K562 (cell line): Measurements from ENCODE around the gene DCAF15. TPM values are rescaled to one million over a fixed set of nuclear protein-coding genes. Genes with fewer than 3 reads are reported as not detected.

Source experiments
- ATAC-seq: fragments of 200-7000 bp; cut with Tn5 transposase; 3 replicates; pipeline ENCODE4 v1.9.1; 2020; ENCODE audit warnings: moderate library complexity
- BruUV-seq: library from RNA; stranded (reverse); fragments of 400-500 nt; replicated peaks from 2 replicates; lab custom pipeline; 2021; lab: Mats Ljungman, UMichigan
- CTCF ChIA-PET: fragments of 300-600 bp; formaldehyde crosslinking; extraction: SDS; loops from one replicate; lab custom pipeline; 2021; ENCODE audit warnings: low intra/inter-chr PET ratio; lab: Yijun Ruan, JAX
- POLR2A ChIA-PET: fragments of 300-600, 350-650 bp; sonication (Branson Sonifier 250); formaldehyde crosslinking; extraction: SDS; loops from one replicate; lab custom pipeline; 2021; ENCODE audit warnings: antibody characterized with exemption, inconsistent platforms; lab: Yijun Ruan, JAX
- DNase-seq, 4 experiments: peaks; one replicate each; pipeline versions ENCODE4 v3.0.0 to v3.0.0-alpha.2; 2011 to 2018; ENCODE audit warnings: low spot score in 3 of 4, mixed read lengths in 3 of 4; ENCODE audit errors: extremely low read depth in 1 of 4
- FAIRE-seq: peaks from 2 replicates; lab custom pipeline; 2011; peaks lifted over from hg19 to GRCh38; lab: Jason Lieb, UNC
- H2AFZ ChIP-seq: 2 replicates; pipeline ENCODE4 v1.6.0; 2011; ENCODE audit warnings: low read depth, low read length, control low read depth, inconsistent platforms
- H3K27ac ChIP-seq: fragments of 200-600 bp; 3 replicates; pipeline ENCODE4 v1.8.0; 2011; ENCODE audit warnings: low read depth, mild to moderate bottlenecking, control low read depth, inconsistent platforms, low read length, moderate library complexity, mixed read lengths; ENCODE audit errors: extremely low read depth
- H3K27me3 ChIP-seq, 2 experiments: fragments of 300-600 bp in 1 of 2; 2 replicates in 1 of 2; 3 replicates in 1 of 2; pipeline versions ENCODE4 v1.6.0 to v1.8.0; 2011; ENCODE audit warnings: inconsistent platforms in 2 of 2, low read length in 2 of 2, mild to moderate bottlenecking in 1 of 2, mixed read lengths in 1 of 2, moderate library complexity in 1 of 2; ENCODE audit not compliant: control insufficient read depth in 2 of 2, insufficient read depth in 2 of 2
- H3K36me3 ChIP-seq: fragments of 300-600 bp; 3 replicates; pipeline ENCODE4 v1.8.0; 2011; ENCODE audit warnings: mild to moderate bottlenecking, low read length, inconsistent platforms; ENCODE audit not compliant: control insufficient read depth, insufficient read depth
- H3K4me1 ChIP-seq, 2 experiments: fragments of 200-600 bp in 1 of 2; replicated peaks in 1 of 2; 2 replicates in 1 of 2; 3 replicates in 1 of 2; pipeline versions ENCODE4 v1.5.1 to v1.8.0; 2011; ENCODE audit warnings: inconsistent platforms in 2 of 2, low read length in 2 of 2, mild to moderate bottlenecking in 1 of 2, mixed read lengths in 1 of 2, moderate library complexity in 1 of 2; ENCODE audit not compliant: control insufficient read depth in 2 of 2, insufficient read depth in 2 of 2
- H3K4me2 ChIP-seq: 2 replicates; pipeline ENCODE4 v1.6.1; 2011; ENCODE audit warnings: low read length, control low read depth, inconsistent platforms, mixed read lengths; ENCODE audit not compliant: insufficient read depth
- H3K4me3 ChIP-seq: fragments of 200-600 bp; sonication (generic), shearing (Covaris generic); 2 replicates; pipeline ENCODE4 v1.5.1; 2016; ENCODE audit warnings: control low read depth, inconsistent platforms
- H3K79me2 ChIP-seq: fragments of 200-600 bp; 3 replicates; pipeline ENCODE4 v1.8.0; 2011; ENCODE audit warnings: low read length, inconsistent platforms; ENCODE audit not compliant: control insufficient read depth, insufficient read depth
- H3K9ac ChIP-seq, 2 experiments: 2 replicates each; pipeline versions ENCODE4 v1.6.0 to v1.6.1; 2011; ENCODE audit warnings: low read depth in 2 of 2, low read length in 2 of 2, control low read depth in 1 of 2, inconsistent platforms in 1 of 2, mild to moderate bottlenecking in 1 of 2, mixed read lengths in 1 of 2; ENCODE audit not compliant: insufficient read depth in 1 of 2
- H3K9me1 ChIP-seq: one replicate; pipeline ENCODE4 v1.6.0; 2011; ENCODE audit warnings: inconsistent platforms, mild to moderate bottlenecking, low read length, moderate library complexity; ENCODE audit not compliant: control insufficient read depth, insufficient read depth
- H3K9me3 ChIP-seq: replicated peaks from 2 replicates; pipeline ENCODE4 v1.5.1; 2011; ENCODE audit warnings: low read depth, low read length, inconsistent platforms; ENCODE audit not compliant: control insufficient read depth, insufficient read depth
- H4K20me1 ChIP-seq: replicated peaks from 2 replicates; pipeline ENCODE4 v1.6.1; 2011; ENCODE audit warnings: low read length, inconsistent platforms, mixed read lengths; ENCODE audit not compliant: control insufficient read depth, insufficient read depth
- ARID3A ChIP-seq: IDR thresholded peaks from 2 replicates; pipeline ENCODE4 v1.6.1; 2012; ENCODE audit warnings: low read depth, low read length, improper control_type of control experiment, borderline replicate concordance
- ATF2 ChIP-seq: sonication (generic); formaldehyde crosslinking; IDR thresholded peaks from 2 replicates; pipeline ENCODE4 v1.8.1; 2022; ENCODE audit warnings: missing genetic modification reagents
- CBX1 ChIP-seq: sonication (generic); IDR thresholded peaks from 2 replicates; pipeline ENCODE4 v1.6.1; 2016; ENCODE audit warnings: antibody characterized with exemption, low read depth, mild to moderate bottlenecking
- GATAD2A ChIP-seq: fragments of 450-650 bp; IDR thresholded peaks from 2 replicates; pipeline ENCODE4 v1.6.1; 2017
- HSF4 ChIP-seq: fragments of 250-450 bp; sonication (Bioruptor Pico); IDR thresholded peaks from 2 replicates; pipeline ENCODE4 v2.1.2; 2022; ENCODE audit warnings: mild to moderate bottlenecking, moderate library complexity, borderline replicate concordance
- MCM5 ChIP-seq: fragments of 450-650 bp; IDR thresholded peaks from 2 replicates; pipeline ENCODE4 v1.6.1; 2016; ENCODE audit warnings: low read depth
- MTA3 ChIP-seq: fragments of 450-650 bp; formaldehyde crosslinking; IDR thresholded peaks from 2 replicates; pipeline ENCODE4 v1.6.1; 2017; ENCODE audit warnings: mild to moderate bottlenecking, borderline replicate concordance
- MTF1 ChIP-seq: fragments of 250-450 bp; sonication (Bioruptor Pico); IDR thresholded peaks from 2 replicates; pipeline ENCODE4 v1.9.0; 2021; ENCODE audit warnings: moderate library complexity, mild to moderate bottlenecking, inconsistent platforms, borderline replicate concordance
- WGBS: fragments of 100-300 bp; shearing (Covaris generic); methylation state at CpG from one replicate; pipeline ENCODE4 v1.1.6; 2016; ENCODE audit warnings: low coverage, mixed read lengths; ENCODE audit not compliant: insufficient coverage; ENCODE audit errors: missing lambda C conversion rate; 5-methylcytosine and 5-hydroxymethylcytosine counted together
- in situ Hi-C: fragments of 300-500 bp; cut with MboI; formaldehyde crosslinking; loops from 4 replicates; pipeline ENCODE4 v1.15.0; 2018; ENCODE audit warnings: inconsistent platforms, mixed read lengths
- intact Hi-C: fragments of 100-400 bp; cut with micrococcal nuclease; formaldehyde crosslinking; loops from 2 replicates; pipeline ENCODE4 v1.14.2; 2022
- polyA plus RNA-seq, 8 experiments: library from polyadenylated mRNA; depleted of rRNA in 4 of 8; stranded (reverse) in 5 of 8; unstranded in 3 of 8; fragments of >200 nt; fragmentation: Nextera tagmentation in 2 of 8; fragmentation: Illumina TruSeq in 1 of 8; extraction: Ambion mirVana in 2 of 8; extraction: Trizol in 1 of 8; gene quantifications; 2 replicates each; pipeline versions ENCODE4 v1.2.1 to v1.2.3, GENCODE V29; 2011 to 2014; ENCODE audit warnings: inconsistent platforms in 1 of 8, missing spikeins in 1 of 8
- total RNA-seq, 7 experiments: library from RNA; depleted of rRNA in 6 of 7; stranded (reverse); fragments of >200 nt in 6 of 7; fragmentation: Illumina TruSeq in 2 of 7; extraction: Trizol in 2 of 7; gene quantifications; 2 replicates each; pipeline versions ENCODE4 v1.2.1 to v1.2.3, GENCODE V29; 2011 to 2021; ENCODE audit warnings: low replicate concordance in 1 of 7
- TF ChIP-seq, protein P1 (sequence below), 3 experiments: IDR thresholded peaks in 2 of 3; conservative IDR thresholded peaks in 1 of 3; 2 replicates each; pipeline ENCODE4 v1.5.1; 2011 to 2012; ENCODE audit warnings: low read length in 3 of 3, mild to moderate bottlenecking in 3 of 3, control low read depth in 2 of 3, improper control_type of control experiment in 1 of 3, inconsistent platforms in 1 of 3, low read depth in 1 of 3, mixed read lengths in 1 of 3, moderate library complexity in 1 of 3; ENCODE audit not compliant: insufficient read depth in 2 of 3

DCAF15 gene
- total and polyA plus RNA-seq, 9 of the 15 experiments (the other 6 are each of a cell fraction or from before 2014, with no cell fraction given): 0.17 to 68.5 (median 27.7) TPM

DNA sequence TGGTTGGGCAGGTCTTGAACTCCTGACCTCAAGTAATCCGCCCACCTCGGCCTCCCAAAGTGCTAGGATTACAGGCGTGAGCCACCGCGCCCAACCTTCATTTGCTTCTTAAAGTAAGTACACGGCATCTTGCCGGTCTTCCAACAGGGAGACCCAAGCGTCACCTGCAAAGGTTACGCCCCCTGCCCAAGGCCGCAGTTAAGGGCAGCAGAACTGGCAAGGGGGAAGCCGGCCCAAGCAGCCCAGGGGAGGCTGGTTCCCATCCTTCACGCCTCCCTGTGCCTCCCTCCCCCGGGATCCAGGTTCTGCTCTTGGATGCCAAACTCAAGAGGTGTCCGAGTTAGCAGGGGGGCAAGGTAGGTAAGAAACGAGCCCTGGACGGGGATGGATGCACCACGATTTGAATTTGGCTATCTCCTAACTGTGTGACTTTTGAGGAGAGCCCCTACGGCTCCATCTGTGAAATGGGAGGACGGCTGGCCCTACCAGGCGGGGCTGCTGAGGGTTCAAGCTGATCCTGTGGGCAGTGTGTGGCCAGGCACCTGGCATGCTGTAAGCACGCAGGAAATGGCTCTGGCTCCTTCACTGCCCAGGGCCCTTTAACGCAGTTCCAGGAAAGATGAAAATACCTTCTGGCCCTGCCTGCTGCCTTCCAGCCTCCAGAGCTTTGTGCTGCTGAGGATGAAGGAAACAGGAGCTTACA is 44.8 kb downstream of the DCAF15 start:
- peaks cover 35% of the 10 kb centered on the region for H3K79me2 ChIP-seq
- H3K4me3 ChIP-seq: no peak overlapping the region
- WGBS: 90% methylated on average over 22 of the region's 22 CpGs
- POLR2A ChIA-PET: interaction anchor here (2.3 kb wide), 1 partner anchor 10 kb away, joined by 15 read pairs; the partner anchor contains the start of gene RFX1
- no peaks in the 10 kb centered on the region for H3K27me3 ChIP-seq
- no peak overlapping the region for H3K27ac ChIP-seq
- H3K36me3 ChIP-seq: peaks cover 52% of the 10 kb centered on the region; the same call in 2 of the 3 replicates
- H3K9ac ChIP-seq: peak overlapping the region in 1 of 2 experiments; percentile 64; a peak in 2 of 4 replicates
- no TSS peak for BruUV-seq
- no peak overlapping the region for H2AFZ ChIP-seq
- CTCF ChIA-PET: no interaction called here
- DNase-seq (peak in 1 of 4 experiments; percentile 3), FAIRE-seq (no peak), ATAC-seq (no peak)
- no peak overlapping the region for H3K4me2 ChIP-seq
- H4K20me1 ChIP-seq: no peaks in the 10 kb centered on the region
- TF ChIP-seq CBX1 (no peak), HSF4 (CRISPR knock-in tag) (no peak)
- peaks cover 3% of the 10 kb centered on the region for H3K9me1 ChIP-seq
- in situ Hi-C loops: no loop called here
- peaks cover 0 to 17% of the 10 kb centered on the region in 2 experiments; a peak in 3 of 5 replicates for H3K4me1 ChIP-seq
- no peaks in the 10 kb centered on the region for H3K9me3 ChIP-seq
- intact Hi-C loops: no loop called here

DNA sequence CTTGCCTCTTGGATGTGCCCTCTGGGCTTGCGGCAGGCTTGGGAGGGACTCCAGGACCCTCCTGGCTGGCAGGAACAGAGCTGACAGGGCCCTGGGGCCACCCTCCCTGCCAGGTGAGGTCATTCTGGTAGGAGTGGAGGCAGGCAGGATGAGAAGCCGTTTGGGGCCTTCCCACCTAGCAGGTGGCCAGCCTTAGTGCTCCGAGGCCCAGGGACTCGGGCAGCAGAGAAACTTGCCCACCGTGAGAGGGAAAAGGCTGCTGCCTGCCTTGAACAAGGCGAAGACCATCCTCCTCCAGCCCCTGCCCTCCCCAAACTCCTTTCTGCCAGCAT is 45.3 kb downstream of the DCAF15 start:
- Histone ChIP-seq H3K4me2 (no peak overlapping the region), H3K27me3 (no peaks in the 10 kb centered on the region), H3K4me3 (no peak overlapping the region), H3K9ac (peak overlapping the region in 1 of 2 experiments; percentile 9; a peak in 2 of 4 replicates), H3K36me3 (peaks cover 49% of the 10 kb centered on the region; the same call in 2 of the 3 replicates), H2AFZ (no peak overlapping the region), H3K9me3 (no peaks in the 10 kb centered on the region), H3K27ac (no peak overlapping the region), H3K79me2 (peaks cover 38% of the 10 kb centered on the region), H4K20me1 (no peaks in the 10 kb centered on the region), H3K4me1 (peaks cover 2 to 17% of the 10 kb centered on the region in 2 experiments; a peak in 3 of 5 replicates), H3K9me1 (peaks cover under 1% of the 10 kb centered on the region)
- FAIRE-seq: no peak
- in situ Hi-C loops: no loop called here
- ChIA-PET POLR2A (interaction anchor here (2.3 kb wide), 1 partner anchor 9 kb away, joined by 15 read pairs; the partner anchor contains the start of gene RFX1), CTCF (no interaction called here)
- BruUV-seq: no TSS peak
- intact Hi-C loops: no loop called here
- WGBS: 88% methylated on average over 6 of the region's 6 CpGs
- no peak for ATAC-seq
- DNase-seq: peak in 1 of 4 experiments; percentile 6
- no peak for TF ChIP-seq ARID3A
- TF ChIP-seq MTA3: no peak
- TF ChIP-seq, protein P1, sequence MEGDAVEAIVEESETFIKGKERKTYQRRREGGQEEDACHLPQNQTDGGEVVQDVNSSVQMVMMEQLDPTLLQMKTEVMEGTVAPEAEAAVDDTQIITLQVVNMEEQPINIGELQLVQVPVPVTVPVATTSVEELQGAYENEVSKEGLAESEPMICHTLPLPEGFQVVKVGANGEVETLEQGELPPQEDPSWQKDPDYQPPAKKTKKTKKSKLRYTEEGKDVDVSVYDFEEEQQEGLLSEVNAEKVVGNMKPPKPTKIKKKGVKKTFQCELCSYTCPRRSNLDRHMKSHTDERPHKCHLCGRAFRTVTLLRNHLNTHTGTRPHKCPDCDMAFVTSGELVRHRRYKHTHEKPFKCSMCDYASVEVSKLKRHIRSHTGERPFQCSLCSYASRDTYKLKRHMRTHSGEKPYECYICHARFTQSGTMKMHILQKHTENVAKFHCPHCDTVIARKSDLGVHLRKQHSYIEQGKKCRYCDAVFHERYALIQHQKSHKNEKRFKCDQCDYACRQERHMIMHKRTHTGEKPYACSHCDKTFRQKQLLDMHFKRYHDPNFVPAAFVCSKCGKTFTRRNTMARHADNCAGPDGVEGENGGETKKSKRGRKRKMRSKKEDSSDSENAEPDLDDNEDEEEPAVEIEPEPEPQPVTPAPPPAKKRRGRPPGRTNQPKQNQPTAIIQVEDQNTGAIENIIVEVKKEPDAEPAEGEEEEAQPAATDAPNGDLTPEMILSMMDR (IDR thresholded peaks at IDR 0.05 in 2 of 3, conservative IDR thresholded peaks at IDR 0.05 in 1 of 3; ENCODE audit: insufficient read depth in 2 of 3, low read depth in 1 of 3, low read length in 3 of 3): no peak
- TF ChIP-seq MCM5: no peak
- TF ChIP-seq GATAD2A: no peak
- TF ChIP-seq ATF2 (CRISPR knock-in tag): no peak
- no peak for TF ChIP-seq MTF1 (CRISPR knock-in tag)
